Kidney (tissue), 14 donors: ENCODE results near the gene NFIA. TPM values are rescaled to one million over a fixed set of nuclear protein-coding genes. Genes with fewer than 3 reads are reported as not detected.

Experiments used
- DNase-seq, 5 donors: peaks; one replicate each; pipeline ENCODE4 v3.0.0-alpha.2; 2013 to 2020
- FAIRE-seq: peaks from 2 replicates; lab custom pipeline; 2012; peaks lifted over from hg19 to GRCh38; lab: Jason Lieb, UNC
- H3K27ac ChIP-seq, 2 donors: one replicate each; pipeline ENCODE4 v1.7.0; 2013; ENCODE audit warnings: low read depth in 2 of 2, low read length in 2 of 2, inconsistent platforms in 1 of 2
- H3K27me3 ChIP-seq: one replicate; pipeline ENCODE4 v1.7.1; 2013; ENCODE audit warnings: low read length, inconsistent platforms; ENCODE audit not compliant: control insufficient read depth, insufficient read depth
- H3K36me3 ChIP-seq, 3 donors: one replicate each; pipeline versions ENCODE4 v1.7.0 to v1.7.1; 2013; ENCODE audit warnings: low read length in 3 of 3, control low read depth in 1 of 3, inconsistent platforms in 1 of 3; ENCODE audit not compliant: insufficient read depth in 3 of 3, control insufficient read depth in 2 of 3
- H3K4me1 ChIP-seq, 3 donors: one replicate each; pipeline versions ENCODE4 v1.7.0 to v1.7.1; 2013; ENCODE audit warnings: low read length in 3 of 3, inconsistent platforms in 1 of 3, low read depth in 1 of 3; ENCODE audit not compliant: control insufficient read depth in 2 of 3, insufficient read depth in 2 of 3
- H3K4me3 ChIP-seq, 3 donors: one replicate each; pipeline versions ENCODE4 v1.7.0 to v1.8.1; 2013; ENCODE audit warnings: low read length in 3 of 3, control low read depth in 1 of 3, inconsistent platforms in 1 of 3
- H3K9ac ChIP-seq, 3 donors: one replicate each; pipeline versions ENCODE4 v1.7.0 to v1.7.1; 2013; ENCODE audit warnings: low read length in 3 of 3, control low read depth in 1 of 3, inconsistent platforms in 1 of 3
- H3K9me3 ChIP-seq, 3 donors: one replicate each; pipeline versions ENCODE4 v1.7.0 to v1.7.1; 2013; ENCODE audit warnings: low read length in 3 of 3, control low read depth in 1 of 3, inconsistent platforms in 1 of 3; ENCODE audit not compliant: control insufficient read depth in 2 of 3, insufficient read depth in 1 of 3
- intact Hi-C: fragments of 100-400 bp; cut with DNase I; formaldehyde crosslinking; loops from one replicate; pipeline ENCODE4 v1.11.1; 2022
- polyA plus RNA-seq: library from polyadenylated mRNA; stranded (reverse); fragments of 350-450 nt; fragmentation: Illumina TruSeq; extraction: RNeasy Lipid Tissue Mini Kit (QIAGEN cat#74804); gene quantifications from one replicate; pipeline ENCODE4 v1.2.3, GENCODE V29; 2014; ENCODE audit warnings: low read depth, low replicate concordance; ENCODE audit not compliant: insufficient read depth
- total RNA-seq: library from RNA; stranded (reverse); fragmentation: NEBNext Ultra II Directional; extraction: Animal tissue kit (Norgen Biotek cat#: 25700); gene quantifications from one replicate; pipeline ENCODE4 v1.2.1, GENCODE V29; 2021
- TF ChIP-seq, protein P1 (sequence below): IDR thresholded peaks from 3 replicates; pipeline ENCODE4 v1.5.1; 2012; ENCODE audit warnings: mild to moderate bottlenecking, moderate library complexity, borderline replicate concordance; ENCODE audit not compliant: insufficient read depth; ENCODE audit errors: extremely low read depth
- donor health status: control.
- donor health status: control.
- donor health status: control.
- donor health status: control.
- donor health status: control.
- donor health status: DM: yes; HTN: yes; CAD: no.
- donor health status: Normal renal cell carcinoma (clear cell type).

Gene NFIA
- total and polyA plus RNA-seq, 2 donors from 2014 or later = 4.8 to 87.5 TPM

DNA sequence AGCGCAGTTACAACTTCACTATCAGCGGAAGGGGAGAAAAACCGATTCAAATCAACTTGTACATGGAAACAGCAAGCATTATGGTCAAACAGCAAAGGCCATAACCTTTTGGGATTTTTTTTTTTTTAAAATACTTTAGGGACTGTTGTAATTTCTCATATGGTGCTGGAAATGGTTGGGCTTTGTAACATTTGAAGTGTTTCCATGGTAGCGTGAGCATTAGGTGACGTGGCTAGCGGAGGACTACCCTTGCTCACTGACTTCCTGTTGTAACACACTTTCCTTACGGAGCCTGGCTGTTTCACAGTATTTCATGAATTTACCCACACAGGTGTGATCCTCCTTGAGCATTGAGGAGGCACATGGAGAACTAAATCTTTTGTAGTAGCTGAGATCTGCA lies 373.0 kb downstream of the NFIA start:
- Histone ChIP-seq H3K27me3 (no peaks in the 10 kb centered on the region), H3K36me3 (peaks cover 0 to 2% (median 0%) of the 10 kb centered on the region in 3 donors), H3K9ac (no peak overlapping the region), H3K9me3 (no peaks in the 10 kb centered on the region), H3K4me3 (no peak overlapping the region), H3K4me1 (peaks cover 17 to 29% (median 28%) of the 10 kb centered on the region in 3 donors), H3K27ac (no peak overlapping the region)
- intact Hi-C loops = loop anchor here (10.0 kb wide), 1 partner anchor 481 kb away; no protein-coding TSS in a partner anchor
- DNase-seq = no peak
- TF ChIP-seq, protein P1, sequence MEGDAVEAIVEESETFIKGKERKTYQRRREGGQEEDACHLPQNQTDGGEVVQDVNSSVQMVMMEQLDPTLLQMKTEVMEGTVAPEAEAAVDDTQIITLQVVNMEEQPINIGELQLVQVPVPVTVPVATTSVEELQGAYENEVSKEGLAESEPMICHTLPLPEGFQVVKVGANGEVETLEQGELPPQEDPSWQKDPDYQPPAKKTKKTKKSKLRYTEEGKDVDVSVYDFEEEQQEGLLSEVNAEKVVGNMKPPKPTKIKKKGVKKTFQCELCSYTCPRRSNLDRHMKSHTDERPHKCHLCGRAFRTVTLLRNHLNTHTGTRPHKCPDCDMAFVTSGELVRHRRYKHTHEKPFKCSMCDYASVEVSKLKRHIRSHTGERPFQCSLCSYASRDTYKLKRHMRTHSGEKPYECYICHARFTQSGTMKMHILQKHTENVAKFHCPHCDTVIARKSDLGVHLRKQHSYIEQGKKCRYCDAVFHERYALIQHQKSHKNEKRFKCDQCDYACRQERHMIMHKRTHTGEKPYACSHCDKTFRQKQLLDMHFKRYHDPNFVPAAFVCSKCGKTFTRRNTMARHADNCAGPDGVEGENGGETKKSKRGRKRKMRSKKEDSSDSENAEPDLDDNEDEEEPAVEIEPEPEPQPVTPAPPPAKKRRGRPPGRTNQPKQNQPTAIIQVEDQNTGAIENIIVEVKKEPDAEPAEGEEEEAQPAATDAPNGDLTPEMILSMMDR = no peak
- FAIRE-seq = no peak

GRCh38 chr1:61457526-61458040 lies 375.2 kb downstream of the NFIA start:
- Histone ChIP-seq H3K27ac (no peak overlapping the region), H3K27me3 (no peaks in the 10 kb centered on the region), H3K4me1 (peaks cover 7 to 11% (median 11%) of the 10 kb centered on the region in 3 donors), H3K9me3 (no peaks in the 10 kb centered on the region), H3K4me3 (no peak overlapping the region), H3K9ac (no peak overlapping the region), H3K36me3 (peaks cover 0 to 2% (median 0%) of the 10 kb centered on the region in 3 donors)
- DNase-seq (no peak), FAIRE-seq (no peak)
- intact Hi-C loops = loop anchor here (10.0 kb wide), 1 partner anchor 483 kb away; no protein-coding TSS in a partner anchor
- TF ChIP-seq, protein P1 = no peak

DNA sequence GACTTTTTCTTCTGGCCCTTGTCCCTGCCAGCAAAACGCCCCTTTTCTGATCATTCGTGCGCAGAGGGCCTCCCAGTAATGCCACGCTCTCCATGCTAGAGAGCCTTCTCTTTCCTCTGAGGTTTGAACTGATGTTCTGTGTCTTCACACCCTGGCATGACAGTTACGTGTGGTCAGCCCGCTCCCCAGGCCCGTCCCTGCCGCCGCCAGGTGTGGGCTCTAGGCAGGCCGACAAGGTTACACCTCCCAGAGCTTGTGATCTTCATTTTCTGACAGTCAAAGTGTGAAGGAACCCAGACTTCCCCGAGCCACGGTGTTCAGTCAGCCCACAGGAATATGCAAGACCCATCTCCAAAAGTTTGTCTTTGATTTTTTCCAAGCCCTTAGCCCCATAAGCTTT lies 377.0 kb downstream of the NFIA start:
- no peak for FAIRE-seq
- no peak for DNase-seq

More for the DNA sequence above, 377.0 kb downstream of the NFIA start:
- Histone ChIP-seq H3K4me3 (no peak overlapping the region), H3K27me3 (no peaks in the 10 kb centered on the region), H3K9me3 (no peaks in the 10 kb centered on the region), H3K27ac (no peak overlapping the region), H3K36me3 (peaks cover 0 to 2% (median 0%) of the 10 kb centered on the region in 3 donors), H3K9ac (no peak overlapping the region), H3K4me1 (no peaks in the 10 kb centered on the region)
- intact Hi-C loops = loop anchor here (10.0 kb wide), 1 partner anchor 485 kb away; no protein-coding TSS in a partner anchor
- TF ChIP-seq, protein P1 = no peak
